Hypothalamus (tissue), 51 donors: Measurements from ENCODE around the gene AKAP12.

Experiments used
- DNase-seq, 51 donors: peaks; one replicate each; lab custom pipeline; 2025; lab: John Stamatoyannopoulos, UW

Gene AKAP12

GRCh38 chr6:151232899-151233298, 6.9 kb upstream of the AKAP12 start:
- no peak for DNase-seq

- no peak for DNase-seq
Observed at GRCh38 chr6:151233731-151234130, 6.0 kb upstream of the AKAP12 start.

GRCh38 chr6:151236668-151237401, 2.9 kb upstream of the AKAP12 start:
- no peak for DNase-seq

- peak in 39 of 51 donors; percentile 4 to 84 (median 42) for DNase-seq
Observed at GRCh38 chr6:151240036-151240685, 394 bp downstream of the AKAP12 start.

GRCh38 chr6:151240791-151241642, 1.2 kb downstream of the AKAP12 start:
- DNase-seq = peak in 33 of 51 donors; percentile 2 to 79 (median 17)

GRCh38 chr6:151241853-151242252, 2.1 kb downstream of the AKAP12 start:
- peak in 1 of 51 donors; percentile 7 for DNase-seq

GRCh38 chr6:151242420-151242861, 2.7 kb downstream of the AKAP12 start:
- peak in 2 of 51 donors; percentile 2 to 6 for DNase-seq

GRCh38 chr6:151243481-151243880, 3.7 kb downstream of the AKAP12 start:
- no peak for DNase-seq

GRCh38 chr6:151247490-151247889, 7.7 kb downstream of the AKAP12 start:
- DNase-seq = no peak

GRCh38 chr6:151248295-151248694, 8.5 kb downstream of the AKAP12 start:
- DNase-seq = no peak

- no peak for DNase-seq
Observed at GRCh38 chr6:151252634-151253033, 12.9 kb downstream of the AKAP12 start.

- DNase-seq = no peak
Observed at GRCh38 chr6:151254451-151255081, 14.8 kb downstream of the AKAP12 start.

GRCh38 chr6:151255811-151256210, 16.0 kb downstream of the AKAP12 start:
- DNase-seq = no peak

GRCh38 chr6:151257985-151258445, 18.2 kb downstream of the AKAP12 start:
- no peak for DNase-seq

GRCh38 chr6:151260205-151260604, 20.4 kb downstream of the AKAP12 start:
- no peak for DNase-seq

GRCh38 chr6:151263035-151263434, 23.3 kb downstream of the AKAP12 start:
- DNase-seq = no peak

- no peak for DNase-seq
Observed at GRCh38 chr6:151263967-151264366, 24.2 kb downstream of the AKAP12 start.

- DNase-seq = no peak
Observed at GRCh38 chr6:151265282-151265681, 25.5 kb downstream of the AKAP12 start.

GRCh38 chr6:151269321-151269995, 29.7 kb downstream of the AKAP12 start:
- DNase-seq = no peak

- no peak for DNase-seq
Observed at GRCh38 chr6:151275121-151275520, 35.4 kb downstream of the AKAP12 start.
